GM18526 (cell line): Measurements from ENCODE around the gene GNA14.

Experiments
- POLR2A ChIP-seq: IDR thresholded peaks from 3 replicates; pipeline ENCODE4 v1.6.1; 2011; ENCODE audit not compliant: insufficient read length; ENCODE audit errors: extremely low read depth

GNA14 gene

DNA sequence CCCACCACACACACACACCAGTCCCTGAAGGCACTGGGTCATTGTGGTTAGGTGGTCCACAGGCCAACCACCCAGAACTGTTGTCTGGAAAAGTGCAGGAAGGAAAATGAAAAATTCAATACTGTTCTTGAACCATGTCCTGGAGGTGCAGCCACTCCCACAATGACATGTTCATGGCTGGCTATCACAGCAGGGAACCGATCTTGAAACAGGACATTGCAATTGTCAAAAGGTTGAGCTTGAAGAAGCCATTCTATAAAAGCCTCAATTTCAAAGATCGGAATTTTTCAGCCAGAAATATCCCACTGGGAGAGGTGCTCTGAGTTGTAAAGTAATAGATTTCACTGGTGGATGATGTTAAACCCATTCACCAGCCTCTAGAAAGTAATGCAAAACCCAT lies 218.2 kb downstream of the GNA14 start:
- TF ChIP-seq POLR2A, result no peak

DNA sequence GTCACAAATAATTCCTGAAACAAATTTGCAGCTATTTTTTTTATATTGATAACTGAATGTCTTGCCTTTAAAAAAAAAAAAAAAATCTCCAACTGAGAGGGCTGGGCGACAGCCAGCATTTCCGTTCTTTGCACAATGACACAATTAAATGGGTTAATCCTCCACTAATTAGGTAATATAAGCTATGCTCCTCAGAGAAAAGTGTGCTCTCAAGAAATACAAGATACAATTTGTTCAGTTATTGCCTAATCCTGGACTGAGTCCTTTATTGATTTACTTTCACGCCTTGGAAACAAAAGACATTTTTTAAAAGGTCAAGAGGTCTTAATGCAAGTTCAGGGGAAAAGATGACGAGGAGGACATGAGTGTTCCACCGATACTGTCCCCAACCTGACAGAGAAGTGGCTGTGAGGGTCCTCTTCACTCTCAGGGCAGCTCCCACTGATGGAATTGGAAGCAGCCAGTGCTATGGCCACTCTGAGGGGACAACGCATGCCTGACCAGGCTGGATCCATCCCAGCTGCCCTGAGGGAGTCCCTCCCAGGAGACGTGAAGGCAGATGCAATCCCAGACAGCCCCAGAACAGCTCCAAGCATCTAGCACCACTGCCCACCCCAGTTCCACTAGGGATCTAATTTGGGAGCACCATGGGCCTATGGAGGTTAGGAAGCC lies 220.7 kb downstream of the GNA14 start:
- no peak for TF ChIP-seq POLR2A

DNA sequence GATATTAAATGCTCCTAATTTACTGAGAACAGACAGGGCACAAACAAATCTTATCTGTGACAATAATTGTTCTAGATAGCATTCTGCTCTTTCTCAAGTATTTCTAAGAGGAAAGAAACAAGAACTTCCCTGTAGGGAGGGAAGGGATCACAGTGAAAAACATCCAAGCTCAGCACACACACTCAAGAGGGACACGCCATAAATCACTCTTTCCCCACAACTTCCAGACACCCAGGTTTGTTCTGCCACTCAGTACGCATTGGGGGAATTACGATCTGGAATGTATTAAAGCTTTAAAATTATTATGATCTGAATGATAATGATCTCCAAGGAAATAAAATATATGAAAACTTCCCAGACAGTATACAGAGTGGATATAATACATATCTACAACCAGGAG lies 221.4 kb downstream of the GNA14 start:
- TF ChIP-seq POLR2A, result no peak

DNA sequence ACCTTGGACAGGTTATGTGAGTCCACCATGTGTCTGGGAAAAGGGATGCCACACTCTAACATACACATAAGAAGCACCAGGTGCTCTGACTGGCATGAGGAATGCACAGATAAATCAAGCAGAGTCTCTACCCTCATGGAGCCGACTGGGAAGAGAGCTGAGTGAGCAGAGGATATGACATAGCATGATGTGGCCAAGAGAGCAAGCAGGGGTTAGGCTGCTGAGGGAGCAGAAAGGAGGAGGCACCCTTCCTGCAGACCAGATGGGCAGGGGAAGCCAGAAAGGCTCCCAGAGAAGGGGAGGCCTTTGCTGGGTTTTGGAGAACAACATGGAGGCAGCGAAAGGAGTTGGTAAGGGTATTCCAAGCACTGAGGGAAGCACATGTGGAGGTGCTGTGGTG lies 223.1 kb downstream of the GNA14 start:
- no peak for TF ChIP-seq POLR2A

DNA sequence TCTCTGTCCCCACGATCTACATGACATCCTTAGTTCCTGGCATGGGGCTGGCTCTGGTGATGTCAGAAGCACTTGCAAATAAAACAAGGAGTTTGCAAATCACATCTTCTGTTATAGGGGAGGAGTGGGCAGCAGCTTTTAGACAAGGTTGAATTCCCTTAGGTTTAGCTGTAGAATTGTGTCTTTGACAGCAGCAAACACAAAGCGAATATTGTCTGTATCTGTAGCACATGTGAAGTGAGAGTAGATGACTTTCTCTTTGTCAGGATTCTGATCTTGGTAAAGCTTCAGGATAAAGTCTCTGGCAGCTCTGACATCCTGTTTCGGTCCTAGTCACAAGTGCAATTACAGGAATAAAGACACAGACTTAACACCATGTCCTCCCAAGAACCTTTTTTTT lies 224.3 kb downstream of the GNA14 start:
- TF ChIP-seq POLR2A, result no peak

DNA sequence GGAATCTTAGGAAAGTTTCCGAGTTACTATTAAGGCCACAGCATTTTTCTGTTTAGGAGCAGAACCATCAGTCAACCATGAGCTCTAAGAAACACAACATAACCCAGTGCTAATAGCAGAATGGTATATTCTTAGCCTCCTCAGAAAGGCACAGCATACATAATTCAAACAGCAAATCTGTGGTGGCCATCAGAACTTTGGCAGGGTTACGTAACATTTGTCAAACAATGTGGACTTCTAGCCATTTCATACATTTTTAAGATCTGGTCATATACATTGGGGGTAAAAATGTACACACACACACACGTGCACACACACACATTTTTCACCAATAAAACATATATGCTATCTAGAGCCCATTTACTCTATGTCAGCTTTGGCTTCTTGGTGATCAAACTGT lies 225.2 kb downstream of the GNA14 start:
- TF ChIP-seq POLR2A, result no peak

DNA sequence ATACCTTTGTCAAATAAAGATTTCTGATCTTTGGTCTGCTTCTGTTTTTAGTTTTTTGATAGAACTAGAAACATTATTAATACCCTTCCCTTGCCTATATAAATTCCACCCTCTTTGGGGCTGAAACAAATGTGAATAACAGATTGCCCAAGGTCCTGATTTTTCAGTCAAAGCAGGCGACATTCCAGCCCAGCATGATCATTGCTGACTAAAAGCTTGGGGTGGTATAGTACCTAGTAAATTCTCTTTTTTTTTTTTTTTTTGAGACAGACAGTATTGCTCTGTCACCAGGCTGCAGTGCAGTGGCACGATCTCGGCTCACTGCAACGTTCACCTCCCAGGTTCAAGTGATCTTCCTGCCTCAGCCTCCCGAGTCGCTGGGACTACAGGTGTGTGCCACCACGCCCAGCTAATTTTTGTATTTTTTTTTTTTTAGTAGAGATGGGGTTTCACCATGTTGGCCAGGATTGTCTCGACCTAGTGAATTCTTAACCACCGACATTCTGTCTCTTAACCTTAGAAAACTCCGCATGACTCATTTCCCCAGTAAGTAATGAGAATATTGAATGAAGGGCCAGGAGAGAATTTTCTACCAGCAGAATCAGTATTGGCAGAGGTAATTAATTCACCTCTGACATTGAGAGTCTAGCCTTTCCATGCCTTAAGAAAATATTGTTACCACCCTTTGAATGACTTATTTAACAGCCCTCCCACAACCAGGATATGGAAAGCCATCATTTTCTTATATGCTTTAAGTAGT lies 226.4 kb downstream of the GNA14 start:
- TF ChIP-seq POLR2A, result no peak

DNA sequence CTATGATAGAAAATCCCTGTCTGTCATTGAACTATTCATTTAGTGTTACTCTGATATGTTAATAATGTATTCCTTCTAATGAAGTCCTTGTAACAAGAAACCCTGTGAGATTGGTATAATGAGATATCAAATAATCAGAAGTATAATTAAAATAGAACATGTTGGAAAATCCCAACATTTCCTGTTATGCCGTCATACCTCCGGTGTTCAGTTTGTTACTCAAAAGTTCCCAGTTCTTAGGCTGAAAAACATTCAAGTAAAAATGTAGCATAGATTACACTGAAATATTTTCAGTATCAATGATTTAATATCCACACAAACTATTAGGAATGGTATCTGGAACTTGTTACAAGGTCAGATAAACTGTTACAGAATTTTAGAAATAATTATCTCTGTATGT lies 227.5 kb downstream of the GNA14 start:
- no peak for TF ChIP-seq POLR2A

DNA sequence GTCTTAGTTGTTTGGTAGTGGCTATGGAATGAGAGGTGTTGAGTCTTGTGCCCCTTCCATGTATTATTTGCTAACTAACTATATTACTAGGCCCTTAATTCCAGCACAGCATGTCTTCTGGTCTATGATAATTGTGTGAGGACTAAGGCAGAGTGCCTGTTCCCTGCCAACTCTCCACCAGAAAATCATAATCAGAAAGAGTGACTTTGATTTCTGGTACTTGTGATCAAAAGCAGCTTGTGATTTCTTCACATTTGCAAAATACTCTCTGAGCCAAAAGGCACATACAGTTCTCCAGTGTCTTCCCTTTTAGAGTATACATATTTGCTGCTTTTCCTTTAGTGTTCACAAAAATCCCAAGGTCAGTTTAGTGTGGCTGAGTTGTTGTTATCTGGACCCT lies 229.9 kb downstream of the GNA14 start:
- no peak for TF ChIP-seq POLR2A

DNA sequence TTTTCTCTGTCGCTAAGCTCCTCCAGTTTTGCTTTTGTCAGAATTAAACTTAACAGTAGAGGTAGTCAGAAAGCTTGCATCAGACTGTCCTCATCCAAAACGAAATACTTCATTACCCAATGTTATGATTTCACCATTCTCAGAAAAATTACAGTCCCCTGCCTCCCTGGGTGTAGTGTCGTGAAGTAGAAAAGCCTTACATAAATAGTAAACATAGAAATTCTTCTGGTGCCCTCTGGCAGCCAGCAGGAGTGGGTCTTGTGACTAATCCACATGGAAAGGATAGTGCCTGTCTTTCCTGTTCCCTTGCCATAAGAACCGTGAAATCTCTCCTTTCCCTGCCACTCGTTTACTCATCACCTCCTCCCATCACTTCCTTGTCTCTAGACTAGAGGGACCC lies 230.6 kb downstream of the GNA14 start:
- TF ChIP-seq POLR2A, result no peak

DNA sequence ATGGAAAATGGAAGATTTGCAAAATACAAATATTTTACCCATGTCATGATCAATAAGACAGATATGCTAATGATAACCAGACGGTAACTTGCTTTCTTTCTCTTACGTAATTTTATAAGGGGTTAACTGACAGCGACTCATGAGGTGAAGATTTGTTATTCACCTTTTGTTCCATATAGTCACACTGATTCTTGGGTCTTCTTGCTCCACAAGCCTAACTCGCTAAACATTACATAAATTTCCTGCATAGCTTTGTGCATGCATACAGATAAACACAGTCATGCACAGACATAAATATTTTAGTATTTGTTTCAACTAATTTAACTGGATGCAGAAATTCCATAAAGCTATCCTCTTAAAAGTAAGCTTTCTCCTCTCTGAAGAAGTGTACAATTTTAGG lies 244.9 kb downstream of the GNA14 start:
- no peak for TF ChIP-seq POLR2A

DNA sequence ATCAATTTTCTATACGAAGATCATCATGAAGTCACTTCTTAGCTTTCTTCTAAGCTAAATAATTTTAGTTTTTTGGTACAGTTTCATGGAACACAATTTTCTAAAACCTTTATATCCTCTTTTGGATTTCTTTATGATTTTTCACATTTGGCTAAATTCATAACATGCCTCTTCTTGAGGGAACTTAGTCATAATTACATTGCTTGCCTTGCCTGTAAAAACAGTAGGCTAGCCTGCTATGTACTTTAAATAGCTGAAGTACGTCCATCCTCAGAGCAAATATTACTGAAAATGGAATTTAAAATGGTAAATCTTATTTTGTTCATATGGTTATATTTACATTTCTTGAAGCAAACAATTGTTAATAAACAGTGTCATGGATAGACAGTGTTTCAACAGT lies 245.8 kb downstream of the GNA14 start:
- TF ChIP-seq POLR2A, result no peak

DNA sequence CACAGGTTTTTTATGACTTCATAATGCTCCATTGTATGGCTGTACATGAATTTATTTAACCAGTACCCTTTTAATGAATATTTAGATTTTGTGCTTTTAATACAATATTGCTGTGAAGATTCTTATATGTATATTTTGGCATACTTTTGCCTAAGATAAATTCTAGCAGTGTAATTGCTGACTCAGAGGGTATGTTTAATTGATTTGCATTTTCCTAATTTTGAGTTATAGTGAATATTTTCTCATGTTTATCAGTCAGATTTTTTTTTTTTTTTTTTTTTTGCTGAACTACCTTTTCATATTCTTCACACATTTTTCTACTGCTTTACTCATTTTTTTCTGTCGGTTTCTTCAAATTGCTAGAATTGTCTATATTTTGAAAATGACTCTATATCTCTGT lies 248.2 kb downstream of the GNA14 start:
- no peak for TF ChIP-seq POLR2A

DNA sequence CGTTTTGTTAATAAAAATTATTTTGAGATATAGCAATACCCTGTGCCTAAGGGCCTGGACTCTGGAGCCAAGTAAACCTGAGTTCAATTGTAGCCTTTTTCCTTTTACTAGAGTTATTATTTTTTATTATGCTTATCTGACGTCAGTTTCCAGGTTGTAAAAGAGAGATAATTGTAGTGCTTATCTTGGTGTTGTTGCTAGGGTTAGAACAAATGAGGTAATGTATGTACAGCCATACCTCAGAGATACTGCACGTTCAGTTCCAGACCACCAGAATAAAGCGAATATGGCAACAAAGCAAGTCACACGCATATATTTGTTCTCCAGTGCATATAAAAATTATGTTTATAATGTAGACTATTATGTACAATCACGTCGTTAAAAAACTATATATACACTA lies 255.8 kb downstream of the GNA14 start:
- TF ChIP-seq POLR2A, result no peak

DNA sequence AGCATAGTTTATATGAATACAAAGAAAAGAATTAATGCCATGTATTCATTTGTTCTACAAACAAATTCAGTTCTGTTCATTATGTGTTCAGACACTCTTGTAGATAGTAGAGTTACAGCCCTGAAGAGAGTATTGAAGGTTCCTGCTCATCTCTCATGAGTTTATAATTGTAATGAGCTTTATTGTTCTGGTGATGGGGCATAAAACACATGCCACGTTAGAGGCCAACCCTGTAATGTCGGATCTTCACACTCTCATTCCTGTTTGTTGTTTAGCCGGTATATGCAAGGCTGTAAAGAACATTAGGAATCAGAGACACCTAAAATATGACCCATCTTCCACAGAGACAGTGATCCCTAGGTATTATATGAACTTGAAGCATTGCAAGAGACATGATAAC lies 256.3 kb downstream of the GNA14 start:
- TF ChIP-seq POLR2A, result no peak

DNA sequence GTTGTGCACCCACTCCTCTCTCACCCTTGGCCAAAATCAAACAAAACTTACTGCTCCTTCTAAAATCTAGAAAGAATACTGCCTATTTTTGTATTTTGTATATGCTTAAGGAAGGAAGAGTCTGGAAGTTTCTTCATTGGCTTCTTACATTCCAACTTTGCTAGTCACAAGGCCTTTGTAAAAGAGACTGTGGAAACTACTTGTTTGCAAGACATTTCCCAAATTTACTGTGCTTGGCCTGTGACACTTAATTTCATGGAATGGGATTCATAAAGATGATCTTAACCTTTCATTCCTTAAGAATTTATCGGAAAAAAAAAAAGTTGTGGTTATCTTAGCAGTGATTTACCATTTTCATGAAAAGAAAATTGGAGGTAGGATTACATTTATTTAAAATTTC lies 261.9 kb downstream of the GNA14 start:
- no peak for TF ChIP-seq POLR2A

DNA sequence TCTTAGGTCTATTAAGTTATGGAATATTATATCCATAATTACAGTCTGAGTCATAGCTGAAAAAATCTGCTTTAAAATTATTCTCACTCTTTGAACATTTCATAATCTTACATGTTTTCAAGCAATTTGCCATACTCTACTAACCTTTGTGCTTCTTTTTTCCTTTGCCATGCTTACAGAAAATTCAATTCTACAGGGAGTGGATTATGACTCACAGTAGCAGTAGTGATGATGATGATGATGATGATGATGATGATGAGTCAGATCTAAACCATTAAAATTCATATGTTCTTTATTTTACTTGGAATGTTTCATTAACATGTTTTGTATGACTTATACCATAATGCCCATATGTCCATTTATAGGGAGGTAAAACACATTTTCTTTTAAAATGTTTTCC lies 263.7 kb downstream of the GNA14 start:
- no peak for TF ChIP-seq POLR2A
